Suprapubic skin (tissue), 3 donors: Measurements from ENCODE around the gene CACNA2D3.

Experiments used
- POLR2A ChIP-seq, 2 donors: fragments of 450-650 bp; IDR thresholded peaks; one replicate each; pipeline ENCODE4 v1.6.1; 2017; ENCODE audit warnings: antibody characterized with exemption in 2 of 2, mild to moderate bottlenecking in 2 of 2, moderate library complexity in 2 of 2
- TF ChIP-seq, protein P1 (sequence below), 2 donors: fragments of 200-600 bp in 1 of 2; fragments of 450-650 bp in 1 of 2; sonication (generic) in 1 of 2; IDR thresholded peaks; one replicate each; pipeline ENCODE4 v1.5.1; 2016 to 2019; ENCODE audit warnings: antibody characterized with exemption in 2 of 2, mild to moderate bottlenecking in 1 of 2, moderate library complexity in 1 of 2

DNA sequence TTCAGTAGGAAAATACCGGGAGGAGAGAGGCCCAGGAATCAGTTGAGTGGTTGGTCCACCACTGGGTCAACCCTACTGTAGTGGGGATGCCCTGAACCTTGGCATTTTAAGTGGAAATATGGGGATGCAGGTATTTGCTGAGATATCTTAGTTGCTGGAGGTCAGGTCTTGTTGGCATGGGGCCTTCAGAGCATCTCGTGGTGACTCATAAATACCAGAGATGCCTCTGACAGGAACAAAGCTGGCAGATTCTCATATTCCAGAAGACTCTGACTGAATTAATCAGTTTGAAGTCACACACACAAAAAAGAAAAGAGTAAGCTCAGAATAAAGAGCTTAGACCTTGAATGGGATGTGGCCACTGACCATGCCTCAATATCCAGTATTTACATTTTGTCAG lies 91.6 kb downstream of the CACNA2D3 start:
- TF ChIP-seq, protein P1, sequence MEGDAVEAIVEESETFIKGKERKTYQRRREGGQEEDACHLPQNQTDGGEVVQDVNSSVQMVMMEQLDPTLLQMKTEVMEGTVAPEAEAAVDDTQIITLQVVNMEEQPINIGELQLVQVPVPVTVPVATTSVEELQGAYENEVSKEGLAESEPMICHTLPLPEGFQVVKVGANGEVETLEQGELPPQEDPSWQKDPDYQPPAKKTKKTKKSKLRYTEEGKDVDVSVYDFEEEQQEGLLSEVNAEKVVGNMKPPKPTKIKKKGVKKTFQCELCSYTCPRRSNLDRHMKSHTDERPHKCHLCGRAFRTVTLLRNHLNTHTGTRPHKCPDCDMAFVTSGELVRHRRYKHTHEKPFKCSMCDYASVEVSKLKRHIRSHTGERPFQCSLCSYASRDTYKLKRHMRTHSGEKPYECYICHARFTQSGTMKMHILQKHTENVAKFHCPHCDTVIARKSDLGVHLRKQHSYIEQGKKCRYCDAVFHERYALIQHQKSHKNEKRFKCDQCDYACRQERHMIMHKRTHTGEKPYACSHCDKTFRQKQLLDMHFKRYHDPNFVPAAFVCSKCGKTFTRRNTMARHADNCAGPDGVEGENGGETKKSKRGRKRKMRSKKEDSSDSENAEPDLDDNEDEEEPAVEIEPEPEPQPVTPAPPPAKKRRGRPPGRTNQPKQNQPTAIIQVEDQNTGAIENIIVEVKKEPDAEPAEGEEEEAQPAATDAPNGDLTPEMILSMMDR (IDR thresholded peaks at IDR 0.05), result no peak
- no peak for TF ChIP-seq POLR2A (IDR thresholded peaks at IDR 0.05)
